Measurements from ENCODE around the gene CNNM2. TPM values are rescaled to one million over a fixed set of nuclear protein-coding genes. Genes with fewer than 3 reads are reported as not detected.

The CNNM2 gene
- total RNA-seq, 4 donors from 2014 or later, result 15.2 to 19.2 (median 15.9) TPM

DNA sequence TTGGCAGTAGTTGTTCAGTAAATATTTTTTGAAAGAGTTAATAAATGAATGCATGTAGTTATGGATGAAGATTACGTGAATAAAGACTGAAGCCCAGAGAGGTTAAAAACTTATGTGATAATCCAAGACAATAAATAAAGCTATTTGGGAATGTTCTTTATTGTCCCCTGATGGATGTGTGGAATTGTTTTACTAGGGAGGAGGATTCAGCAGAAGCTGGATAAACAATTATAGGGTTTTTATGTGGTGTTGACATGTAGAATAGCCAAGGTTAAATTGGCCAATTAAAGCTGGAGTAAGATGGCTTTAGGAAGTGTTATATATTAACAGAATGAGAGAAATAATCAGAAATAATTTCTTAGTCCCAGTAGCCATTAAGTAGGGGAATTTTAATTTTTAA is 66.0 kb downstream of the CNNM2 start:
- H3K4me3 ChIP-seq (replicated peaks in 1 of 3), result no peak overlapping the region
- WGBS, 2 donors, result 93 to 100% methylated on average over 1 of the region's 1 CpG

DNA sequence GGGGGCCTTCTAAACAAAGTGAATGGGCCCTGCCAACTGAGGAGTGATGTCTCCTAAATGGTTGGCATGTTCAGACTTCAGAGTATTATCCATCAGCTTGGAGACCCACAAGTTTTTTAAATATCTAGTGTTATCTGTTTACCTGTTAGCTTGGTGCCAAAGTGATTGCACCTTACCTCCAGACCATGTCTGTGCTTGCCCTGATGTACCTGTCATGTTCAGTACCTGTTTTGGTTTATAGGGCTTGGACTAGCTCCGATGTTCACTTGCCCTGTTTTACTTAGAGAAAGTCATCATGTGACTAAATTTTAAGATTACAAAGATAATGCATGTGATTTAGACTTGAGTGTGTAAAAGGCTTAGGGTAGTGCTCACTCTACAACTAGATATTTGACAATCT is 67.7 kb downstream of the CNNM2 start:
- no peaks in the 10 kb centered on the region for H3K9me3 ChIP-seq
- DNase-seq, result no peak
- 91 to 95% methylated on average over 1 of the region's 1 CpG for WGBS, 2 donors
- H3K27ac ChIP-seq, result no peak overlapping the region
- H3K36me3 ChIP-seq, result no peaks in the 10 kb centered on the region
- intact Hi-C loops (cut with DNase I), result no loop called here
- peaks cover 4 to 11% of the 10 kb centered on the region in 2 donors for H3K4me1 ChIP-seq
- no peak for TF ChIP-seq POLR2A (IDR thresholded peaks at IDR 0.05)
- TF ChIP-seq, protein P1, sequence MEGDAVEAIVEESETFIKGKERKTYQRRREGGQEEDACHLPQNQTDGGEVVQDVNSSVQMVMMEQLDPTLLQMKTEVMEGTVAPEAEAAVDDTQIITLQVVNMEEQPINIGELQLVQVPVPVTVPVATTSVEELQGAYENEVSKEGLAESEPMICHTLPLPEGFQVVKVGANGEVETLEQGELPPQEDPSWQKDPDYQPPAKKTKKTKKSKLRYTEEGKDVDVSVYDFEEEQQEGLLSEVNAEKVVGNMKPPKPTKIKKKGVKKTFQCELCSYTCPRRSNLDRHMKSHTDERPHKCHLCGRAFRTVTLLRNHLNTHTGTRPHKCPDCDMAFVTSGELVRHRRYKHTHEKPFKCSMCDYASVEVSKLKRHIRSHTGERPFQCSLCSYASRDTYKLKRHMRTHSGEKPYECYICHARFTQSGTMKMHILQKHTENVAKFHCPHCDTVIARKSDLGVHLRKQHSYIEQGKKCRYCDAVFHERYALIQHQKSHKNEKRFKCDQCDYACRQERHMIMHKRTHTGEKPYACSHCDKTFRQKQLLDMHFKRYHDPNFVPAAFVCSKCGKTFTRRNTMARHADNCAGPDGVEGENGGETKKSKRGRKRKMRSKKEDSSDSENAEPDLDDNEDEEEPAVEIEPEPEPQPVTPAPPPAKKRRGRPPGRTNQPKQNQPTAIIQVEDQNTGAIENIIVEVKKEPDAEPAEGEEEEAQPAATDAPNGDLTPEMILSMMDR (IDR thresholded peaks at IDR 0.05), result no peak
- no peaks in the 10 kb centered on the region for H3K27me3 ChIP-seq
- H3K4me3 ChIP-seq (replicated peaks in 1 of 3), result no peak overlapping the region

More for the DNA sequence above, 66.0 kb downstream of the CNNM2 start:
- DNase-seq, result no peak
- TF ChIP-seq, protein P1 (IDR thresholded peaks at IDR 0.05), result no peak
- TF ChIP-seq POLR2A (IDR thresholded peaks at IDR 0.05), result no peak
- Histone ChIP-seq H3K27ac (no peak overlapping the region), H3K9me3 (no peaks in the 10 kb centered on the region), H3K4me1 (peaks cover 4 to 11% of the 10 kb centered on the region in 2 donors), H3K36me3 (no peaks in the 10 kb centered on the region), H3K27me3 (no peaks in the 10 kb centered on the region)
- intact Hi-C loops (cut with DNase I), result no loop called here

- intact Hi-C loops (cut with DNase I), result no loop called here
- no peaks in the 10 kb centered on the region for H3K9me3 ChIP-seq
- peaks cover 4 to 11% of the 10 kb centered on the region in 2 donors for H3K4me1 ChIP-seq
- 44 to 45% methylated on average over 8 of the region's 8 CpGs for WGBS, 2 donors
- H3K27ac ChIP-seq, result peak overlapping the region in 2 of 3 donors; percentile 52 to 53
- DNase-seq, result no peak
- TF ChIP-seq, protein P1 (IDR thresholded peaks at IDR 0.05), result no peak
- no peak for TF ChIP-seq POLR2A (IDR thresholded peaks at IDR 0.05)
- H3K36me3 ChIP-seq, result no peaks in the 10 kb centered on the region
- H3K27me3 ChIP-seq, result no peaks in the 10 kb centered on the region
- no peak overlapping the region for H3K4me3 ChIP-seq (replicated peaks in 1 of 3)
These were observed 70.6 kb downstream of the CNNM2 start for GRCh38 chr10:102988404-102989314.

GRCh38 chr10:102994531-102995295 is 76.6 kb downstream of the CNNM2 start:
- Histone ChIP-seq H3K36me3 (no peaks in the 10 kb centered on the region), H3K9me3 (no peaks in the 10 kb centered on the region), H3K27me3 (no peaks in the 10 kb centered on the region), H3K27ac (no peak overlapping the region), H3K4me1 (peaks cover 4 to 7% of the 10 kb centered on the region in 2 donors), H3K4me3 (replicated peaks in 1 of 3) (no peak overlapping the region)
- intact Hi-C loops (cut with DNase I), result no loop called here
- 67 to 76% methylated on average over 5 of the region's 5 CpGs for WGBS, 2 donors
- TF ChIP-seq, protein P1 (IDR thresholded peaks at IDR 0.05), result no peak
- no peak for TF ChIP-seq POLR2A (IDR thresholded peaks at IDR 0.05)
- peak; percentile 7 to 8 for DNase-seq
